WI38 (cell line): Measurements from ENCODE around the gene NDUFB8.

Experiments
- H3K4me3 ChIP-seq: 2 replicates; pipeline ENCODE4 v1.5.1; 2011; ENCODE audit warnings: low read depth, mild to moderate bottlenecking, control low read depth, low read length
- TF ChIP-seq, protein P1 (sequence below): IDR thresholded peaks from 2 replicates; pipeline ENCODE4 v1.5.1; 2012; ENCODE audit warnings: low read depth, mild to moderate bottlenecking, control low read depth, low read length

NDUFB8 gene

DNA sequence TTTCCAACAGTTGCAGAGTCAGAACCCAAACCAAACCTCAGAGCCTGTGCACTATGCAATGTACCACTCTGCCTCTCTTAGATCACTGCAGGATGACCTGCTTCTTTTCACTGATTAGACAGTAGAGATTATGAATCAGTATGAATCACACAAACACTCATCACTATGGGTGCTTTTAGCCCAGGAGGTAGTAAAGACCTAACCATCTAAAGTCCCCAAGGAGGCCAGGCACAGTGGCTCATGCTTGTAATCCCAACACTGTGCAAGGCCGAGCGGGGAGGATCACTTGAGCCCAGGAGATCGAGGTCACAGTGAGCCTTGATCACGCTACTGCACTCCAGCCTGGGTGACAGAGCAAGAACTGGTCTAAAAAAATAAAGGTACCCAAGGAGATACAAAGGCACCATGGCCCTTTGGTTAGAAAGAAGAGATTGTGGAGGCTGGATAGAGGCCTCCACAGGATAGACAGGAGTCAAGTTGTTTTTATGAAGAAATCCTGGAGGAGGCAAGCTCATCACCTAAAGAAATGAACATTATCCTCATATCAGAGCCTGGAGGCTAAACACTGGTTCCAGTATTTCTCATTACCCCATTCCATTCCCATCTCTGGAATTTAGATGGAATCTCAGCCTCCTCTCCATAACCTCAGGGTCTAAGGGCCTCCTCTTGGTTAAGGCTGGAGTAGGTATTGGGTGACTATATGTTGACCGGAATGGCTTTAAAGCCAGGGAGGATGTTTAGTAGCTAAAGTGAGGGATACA is 22.9 kb downstream of the NDUFB8 start:
- TF ChIP-seq, protein P1, sequence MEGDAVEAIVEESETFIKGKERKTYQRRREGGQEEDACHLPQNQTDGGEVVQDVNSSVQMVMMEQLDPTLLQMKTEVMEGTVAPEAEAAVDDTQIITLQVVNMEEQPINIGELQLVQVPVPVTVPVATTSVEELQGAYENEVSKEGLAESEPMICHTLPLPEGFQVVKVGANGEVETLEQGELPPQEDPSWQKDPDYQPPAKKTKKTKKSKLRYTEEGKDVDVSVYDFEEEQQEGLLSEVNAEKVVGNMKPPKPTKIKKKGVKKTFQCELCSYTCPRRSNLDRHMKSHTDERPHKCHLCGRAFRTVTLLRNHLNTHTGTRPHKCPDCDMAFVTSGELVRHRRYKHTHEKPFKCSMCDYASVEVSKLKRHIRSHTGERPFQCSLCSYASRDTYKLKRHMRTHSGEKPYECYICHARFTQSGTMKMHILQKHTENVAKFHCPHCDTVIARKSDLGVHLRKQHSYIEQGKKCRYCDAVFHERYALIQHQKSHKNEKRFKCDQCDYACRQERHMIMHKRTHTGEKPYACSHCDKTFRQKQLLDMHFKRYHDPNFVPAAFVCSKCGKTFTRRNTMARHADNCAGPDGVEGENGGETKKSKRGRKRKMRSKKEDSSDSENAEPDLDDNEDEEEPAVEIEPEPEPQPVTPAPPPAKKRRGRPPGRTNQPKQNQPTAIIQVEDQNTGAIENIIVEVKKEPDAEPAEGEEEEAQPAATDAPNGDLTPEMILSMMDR, result no peak

DNA sequence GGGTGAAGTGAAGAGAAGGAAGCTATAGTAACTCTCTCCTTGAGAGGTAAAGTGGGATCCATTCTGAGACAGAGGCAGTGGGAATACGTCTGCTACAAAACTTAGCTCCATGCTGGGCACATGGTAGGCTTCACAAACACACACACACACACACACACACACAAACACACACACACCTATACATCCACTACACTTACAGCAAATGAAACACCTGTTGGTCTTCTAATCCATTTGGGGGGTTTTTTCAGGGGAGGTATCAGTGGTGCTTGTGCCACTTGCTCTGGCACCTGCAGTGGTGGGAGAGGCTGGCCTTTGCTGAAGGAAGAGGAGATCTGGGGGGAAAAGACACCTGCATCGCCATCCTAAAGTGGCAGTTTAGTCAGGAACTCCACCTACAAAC is 24.5 kb downstream of the NDUFB8 start:
- TF ChIP-seq, protein P1, result no peak
- H3K4me3 ChIP-seq, result no peak overlapping the region

More for the DNA sequence above, 22.9 kb downstream of the NDUFB8 start:
- no peak overlapping the region for H3K4me3 ChIP-seq

DNA sequence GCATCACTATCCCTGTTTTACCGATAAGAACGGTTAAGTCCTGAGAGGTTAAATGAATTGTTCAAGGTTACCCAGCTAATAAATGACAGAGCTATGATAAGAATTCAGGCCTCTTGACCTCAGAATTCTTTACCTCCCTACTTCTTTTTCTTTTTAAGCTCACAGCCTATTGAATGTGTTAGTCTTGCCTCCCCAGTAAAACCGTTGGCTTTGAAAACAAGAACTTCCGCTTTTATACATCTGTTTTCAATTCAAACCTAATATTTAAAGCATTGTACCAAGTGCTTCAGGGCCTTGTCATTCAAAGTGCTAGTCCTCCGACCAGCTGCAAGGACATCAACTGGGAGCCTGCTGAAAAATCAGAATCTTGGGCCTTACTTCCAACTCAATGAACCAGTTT is 25.6 kb downstream of the NDUFB8 start:
- TF ChIP-seq, protein P1, result no peak
- no peak overlapping the region for H3K4me3 ChIP-seq

DNA sequence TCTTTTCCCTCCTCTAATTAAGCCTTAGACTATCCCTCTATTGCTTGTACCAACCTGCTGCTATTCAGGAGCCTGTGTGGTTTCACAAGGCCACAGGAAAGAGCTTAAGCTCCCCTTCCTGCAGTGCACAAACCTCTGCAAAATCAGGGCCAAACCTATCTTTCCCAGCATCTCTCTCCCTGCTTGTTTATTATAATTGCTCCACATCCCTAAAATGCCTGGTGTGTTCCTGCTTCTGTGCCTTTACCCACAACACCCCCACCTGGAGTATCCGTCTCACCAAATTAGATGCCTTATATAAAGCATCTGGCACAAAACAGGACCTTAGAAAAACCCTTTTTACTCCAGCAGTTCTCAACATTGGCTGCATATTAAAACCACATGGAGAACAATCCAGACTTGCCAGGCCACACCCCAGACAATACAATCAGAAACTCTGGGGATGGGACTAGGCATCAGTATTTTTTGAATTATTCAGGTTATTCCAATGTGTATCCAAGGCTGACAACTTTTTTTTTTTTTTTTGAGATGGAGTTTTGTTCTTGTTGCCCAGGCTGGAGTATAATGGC is 26.7 kb downstream of the NDUFB8 start:
- H3K4me3 ChIP-seq, result no peak overlapping the region
- TF ChIP-seq, protein P1, result no peak

DNA sequence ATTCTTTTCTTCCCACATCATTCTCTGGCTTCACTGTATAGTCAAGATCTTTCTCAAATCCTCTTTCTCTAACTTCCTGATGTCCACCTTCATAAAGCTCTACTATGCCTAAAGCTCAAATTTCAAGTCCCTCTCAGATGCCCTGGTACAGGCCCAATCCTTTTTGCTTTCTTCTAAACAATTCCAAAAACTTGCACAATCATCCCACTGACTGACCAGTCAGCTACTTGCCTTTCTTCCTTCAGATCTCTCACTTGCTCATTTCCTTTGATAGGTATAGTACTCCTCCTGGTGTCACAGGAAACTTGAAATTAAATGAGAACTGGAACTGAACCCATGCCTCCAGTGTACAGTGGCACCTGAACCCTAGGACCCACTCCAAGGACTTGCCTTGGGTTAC is 28.2 kb downstream of the NDUFB8 start:
- TF ChIP-seq, protein P1, result no peak
- H3K4me3 ChIP-seq, result no peak overlapping the region

DNA sequence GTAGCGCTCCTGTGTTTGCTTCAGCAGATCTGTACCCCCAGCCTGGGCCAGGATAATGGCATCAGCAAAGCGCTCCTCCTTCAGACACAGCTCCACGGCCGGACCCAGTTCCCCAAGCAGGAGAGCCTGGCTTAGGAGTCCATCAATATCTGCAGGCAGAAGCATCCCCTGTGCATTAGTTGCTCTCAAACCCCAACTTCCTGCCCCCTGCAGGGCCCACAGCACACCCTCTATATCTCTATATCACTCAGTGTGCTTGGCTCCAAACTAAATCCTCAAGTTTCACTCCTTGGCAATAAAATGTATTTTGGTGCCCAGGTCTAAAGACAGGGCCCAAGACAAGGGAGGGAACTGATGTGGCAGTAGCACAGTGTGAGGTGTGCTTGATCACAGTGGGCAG is 31.6 kb downstream of the NDUFB8 start:
- TF ChIP-seq, protein P1, result no peak
- no peak overlapping the region for H3K4me3 ChIP-seq

DNA sequence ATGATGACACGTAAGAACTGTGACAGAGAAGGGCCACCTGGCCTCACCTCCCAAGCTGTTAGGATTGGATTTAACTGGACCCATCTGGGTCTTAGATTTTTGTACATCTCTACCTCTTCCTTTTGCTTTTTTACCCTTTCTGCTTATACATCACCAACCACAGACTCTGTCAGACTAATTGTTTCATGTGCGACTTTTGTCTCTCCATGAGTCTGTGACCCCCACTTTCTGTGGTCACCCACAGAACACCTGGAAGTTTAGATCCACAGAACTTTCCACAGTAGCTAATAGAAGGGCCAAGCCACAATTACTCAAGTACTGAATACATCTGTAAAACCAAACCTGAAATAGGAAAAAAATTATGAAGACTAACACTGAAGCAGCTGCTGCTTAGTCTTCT is 33.1 kb downstream of the NDUFB8 start:
- TF ChIP-seq, protein P1, result no peak
- H3K4me3 ChIP-seq, result no peak overlapping the region
